Rectal smooth muscle tissue (tissue), 1 donor: Measurements from ENCODE around the gene AGAP1.

Source experiments
- H3K27ac ChIP-seq: one replicate; pipeline ENCODE4 v1.7.0; 2013; ENCODE audit warnings: low read depth, low read length, inconsistent platforms
- H3K27me3 ChIP-seq: one replicate; pipeline ENCODE4 v1.7.0; 2013; ENCODE audit warnings: low read length; ENCODE audit not compliant: control insufficient read depth, insufficient read depth
- H3K36me3 ChIP-seq: one replicate; pipeline ENCODE4 v1.7.0; 2013; ENCODE audit warnings: low read length; ENCODE audit not compliant: control insufficient read depth, insufficient read depth
- H3K4me1 ChIP-seq: one replicate; pipeline ENCODE4 v1.7.0; 2013; ENCODE audit warnings: low read length; ENCODE audit not compliant: control insufficient read depth, insufficient read depth
- H3K4me3 ChIP-seq: one replicate; pipeline ENCODE4 v1.7.0; 2013; ENCODE audit warnings: low read length
- H3K9ac ChIP-seq: one replicate; pipeline ENCODE4 v1.7.0; 2013; ENCODE audit warnings: low read length

Gene AGAP1

DNA sequence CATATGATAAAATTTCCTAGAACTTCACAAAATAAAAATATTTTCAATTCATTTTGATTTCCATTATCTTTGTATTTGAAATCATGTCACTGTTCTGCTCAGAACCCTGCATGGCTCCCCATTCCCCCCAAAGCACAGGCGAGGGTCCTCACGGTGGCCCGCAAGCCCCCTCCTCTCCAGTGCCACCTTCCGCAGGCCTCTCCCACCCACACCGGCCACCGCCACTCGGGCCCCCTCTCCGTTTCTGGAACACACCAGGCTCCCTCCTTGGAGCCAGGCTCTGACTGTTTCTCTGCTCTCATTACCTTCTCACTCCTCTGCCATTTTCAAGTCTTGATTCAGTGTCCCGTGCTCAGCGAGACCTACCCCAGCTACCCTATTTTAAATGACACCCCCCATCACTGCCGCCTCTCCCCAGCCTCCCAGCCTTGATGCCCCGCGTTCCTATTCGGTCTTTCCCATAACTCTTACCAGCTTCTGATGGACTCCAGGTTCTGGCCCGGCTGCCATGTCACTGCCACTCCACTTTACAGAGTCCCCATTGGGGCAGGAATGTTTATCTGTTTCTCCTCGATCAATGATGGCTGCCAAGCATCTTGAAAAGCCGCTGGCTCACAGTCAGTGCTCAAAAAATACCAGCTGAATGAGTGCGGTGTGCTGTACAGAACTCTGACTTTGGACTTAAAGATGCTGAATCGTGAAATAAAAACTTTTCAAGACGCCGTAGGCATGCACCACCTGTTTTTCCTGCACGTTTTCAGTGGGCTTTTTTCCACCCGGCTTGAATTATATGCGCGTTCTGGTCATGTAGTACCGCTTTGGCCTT is 473.3 kb downstream of the AGAP1 start:
- Histone ChIP-seq H3K27ac (no peak overlapping the region), H3K27me3 (no peaks in the 10 kb centered on the region), H3K4me3 (no peak overlapping the region), H3K4me1 (no peaks in the 10 kb centered on the region), H3K9ac (no peak overlapping the region), H3K36me3 (peaks cover 12% of the 10 kb centered on the region)

DNA sequence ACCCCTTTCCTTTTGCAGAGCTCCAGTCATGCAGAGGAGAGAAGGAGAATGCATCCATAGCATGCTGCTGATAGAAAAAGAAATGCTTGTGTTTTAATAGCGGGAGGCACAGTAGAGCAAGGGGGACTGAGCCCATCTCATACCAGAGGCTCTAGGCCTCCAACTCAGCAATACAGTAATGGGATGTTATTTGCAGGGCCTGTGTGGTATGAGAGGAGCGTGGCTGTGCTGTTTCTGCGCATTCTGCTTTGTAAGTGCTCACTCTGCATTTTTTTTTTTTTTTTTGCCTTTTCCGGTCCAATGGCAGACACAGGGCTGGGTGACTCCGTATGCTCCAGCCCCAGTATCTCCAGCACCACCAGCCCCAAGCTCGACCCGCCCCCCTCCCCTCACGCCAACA is 474.3 kb downstream of the AGAP1 start:
- Histone ChIP-seq H3K27ac (no peak overlapping the region), H3K4me3 (no peak overlapping the region), H3K27me3 (no peaks in the 10 kb centered on the region), H3K36me3 (peaks cover 12% of the 10 kb centered on the region), H3K4me1 (no peaks in the 10 kb centered on the region), H3K9ac (no peak overlapping the region)

DNA sequence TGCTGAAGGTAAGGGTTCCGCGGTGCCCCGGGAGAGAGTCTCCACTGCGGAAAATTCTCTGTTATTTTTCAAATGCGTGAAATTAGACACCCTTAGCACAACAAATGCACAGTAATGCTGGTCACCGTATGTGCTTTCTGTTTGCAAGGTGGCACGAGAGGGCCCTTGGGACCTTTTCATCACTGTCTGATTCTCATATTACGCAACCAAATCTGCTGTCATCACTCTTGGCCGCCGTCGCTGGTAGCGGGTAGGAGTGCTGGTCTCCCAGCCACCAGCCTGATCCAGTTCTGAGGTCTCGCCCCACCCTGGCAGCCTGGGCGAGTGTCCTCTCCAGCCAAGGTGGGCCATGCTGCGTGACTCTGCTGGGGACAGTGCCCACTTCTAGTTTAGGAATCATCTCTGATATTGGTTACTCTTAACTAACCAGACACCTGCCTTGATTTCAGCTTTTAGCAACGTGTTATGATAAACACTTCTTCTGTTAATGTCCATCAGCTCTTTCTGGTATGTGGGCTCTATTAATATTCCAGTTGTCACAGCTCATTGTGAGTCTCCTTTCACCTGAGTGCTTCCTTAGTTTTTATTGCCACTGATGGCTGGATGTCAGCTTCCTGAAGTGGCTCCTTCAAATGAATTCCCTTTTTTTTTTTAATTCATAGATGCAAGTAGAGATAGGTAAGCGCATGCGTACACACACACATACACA is 474.9 kb downstream of the AGAP1 start:
- no peaks in the 10 kb centered on the region for H3K27me3 ChIP-seq
- H3K4me3 ChIP-seq = no peak overlapping the region
- peaks cover 12% of the 10 kb centered on the region for H3K36me3 ChIP-seq
- H3K9ac ChIP-seq = no peak overlapping the region
- no peak overlapping the region for H3K27ac ChIP-seq
- H3K4me1 ChIP-seq = no peaks in the 10 kb centered on the region

DNA sequence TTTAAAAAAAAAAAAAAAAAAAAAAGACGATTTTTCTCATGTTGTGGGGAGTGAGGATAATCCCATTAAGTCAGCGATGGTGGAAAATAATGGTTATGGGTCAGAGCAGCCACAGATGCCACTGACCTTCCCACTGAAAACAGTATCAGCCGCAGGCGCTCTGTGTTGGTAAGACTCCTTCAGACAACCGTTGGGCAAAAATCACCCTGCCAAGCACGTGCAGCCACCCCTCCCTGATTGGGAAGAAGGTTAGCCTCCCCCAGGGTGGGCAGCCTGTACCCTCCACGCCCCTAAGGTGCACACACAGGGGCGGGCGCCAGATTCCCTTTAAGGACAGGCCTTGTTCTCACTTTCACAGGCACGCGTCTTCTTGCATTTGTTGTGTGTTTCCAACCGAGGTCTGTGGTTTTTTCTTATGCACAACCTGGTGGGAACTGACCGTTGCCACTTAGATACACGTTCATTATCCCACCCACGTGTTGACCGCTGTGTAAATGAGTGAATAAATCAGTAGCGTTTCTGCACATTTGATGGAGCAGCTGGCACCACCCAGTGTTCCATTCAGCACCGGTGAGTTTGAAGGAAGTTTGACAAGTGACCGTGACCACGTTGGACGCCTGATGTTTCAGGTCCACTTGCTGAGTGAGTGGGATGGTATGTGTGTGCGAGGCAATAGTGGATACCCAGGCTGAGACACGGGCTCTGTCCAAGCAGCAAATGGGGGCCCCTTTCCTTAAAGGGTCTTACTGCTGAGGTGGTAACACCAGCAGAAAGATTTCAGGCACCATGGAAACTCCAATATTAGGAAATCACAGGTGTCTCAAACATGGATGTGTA is 476.6 kb downstream of the AGAP1 start:
- H3K4me3 ChIP-seq = no peak overlapping the region
- peaks cover 12% of the 10 kb centered on the region for H3K36me3 ChIP-seq
- no peak overlapping the region for H3K27ac ChIP-seq
- no peak overlapping the region for H3K9ac ChIP-seq
- H3K4me1 ChIP-seq = no peaks in the 10 kb centered on the region
- H3K27me3 ChIP-seq = no peaks in the 10 kb centered on the region

DNA sequence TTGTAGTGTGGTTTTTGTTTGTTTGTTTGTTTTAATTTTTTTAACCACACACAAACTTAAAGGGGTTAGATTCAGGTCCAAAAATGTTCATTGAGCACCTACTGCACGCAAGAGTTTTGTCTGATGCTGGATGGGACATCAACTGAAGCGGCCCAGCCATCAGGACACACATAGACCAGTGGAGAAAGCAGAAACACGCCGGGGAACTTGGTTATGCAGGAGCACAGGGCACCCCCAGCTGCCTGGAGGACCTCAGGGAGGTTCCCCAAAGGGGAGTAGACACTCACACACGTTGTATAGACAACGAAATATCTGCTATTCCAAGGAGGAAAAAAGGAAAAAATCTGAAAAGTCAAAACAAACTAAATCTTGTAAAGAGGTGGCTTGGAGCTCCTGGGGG is 482.7 kb downstream of the AGAP1 start:
- Histone ChIP-seq H3K27me3 (no peaks in the 10 kb centered on the region), H3K9ac (no peak overlapping the region), H3K27ac (no peak overlapping the region), H3K36me3 (no peaks in the 10 kb centered on the region), H3K4me3 (no peak overlapping the region), H3K4me1 (no peaks in the 10 kb centered on the region)

DNA sequence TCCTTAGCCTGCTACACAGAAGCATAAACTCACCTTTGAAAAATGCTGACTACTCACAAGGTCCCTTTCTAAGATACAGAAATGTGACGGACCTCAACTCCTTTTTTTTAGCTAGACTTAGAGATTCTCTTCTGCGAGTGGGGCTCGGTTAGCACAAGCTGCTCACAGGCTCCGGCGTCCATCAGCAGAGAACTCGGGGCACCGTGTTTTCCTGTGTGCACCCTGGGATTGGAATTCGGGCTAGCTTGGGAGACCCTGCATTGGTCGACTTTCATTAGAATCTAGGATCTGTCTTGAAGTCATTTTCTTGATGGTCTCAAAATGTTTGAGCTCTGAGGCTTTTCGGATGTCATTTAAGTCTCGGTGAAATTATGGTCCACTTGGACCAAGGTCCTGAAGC is 483.1 kb downstream of the AGAP1 start:
- no peaks in the 10 kb centered on the region for H3K36me3 ChIP-seq
- no peaks in the 10 kb centered on the region for H3K4me1 ChIP-seq
- no peaks in the 10 kb centered on the region for H3K27me3 ChIP-seq
- H3K9ac ChIP-seq = no peak overlapping the region
- no peak overlapping the region for H3K4me3 ChIP-seq
- no peak overlapping the region for H3K27ac ChIP-seq

DNA sequence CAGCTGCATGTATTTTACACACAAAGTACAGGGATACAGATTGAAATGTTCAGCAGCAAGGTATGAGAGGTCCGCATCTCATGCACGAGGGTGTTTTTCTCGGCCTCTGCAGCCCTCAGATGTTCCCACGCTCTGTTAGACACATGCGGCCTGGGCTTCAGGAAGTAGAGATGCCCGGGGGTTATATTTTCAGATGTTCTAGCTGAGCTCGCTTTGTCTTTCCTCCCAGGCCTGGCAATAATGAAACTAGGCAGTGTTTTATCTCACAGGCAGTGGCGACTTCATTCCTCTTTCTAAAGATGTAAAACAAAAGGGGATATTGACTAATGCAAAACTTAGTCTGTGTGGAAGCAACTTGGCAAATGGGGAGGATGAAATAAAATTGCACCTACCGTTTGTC is 483.6 kb downstream of the AGAP1 start:
- Histone ChIP-seq H3K4me3 (no peak overlapping the region), H3K27me3 (no peaks in the 10 kb centered on the region), H3K36me3 (no peaks in the 10 kb centered on the region), H3K9ac (no peak overlapping the region), H3K4me1 (no peaks in the 10 kb centered on the region), H3K27ac (no peak overlapping the region)

DNA sequence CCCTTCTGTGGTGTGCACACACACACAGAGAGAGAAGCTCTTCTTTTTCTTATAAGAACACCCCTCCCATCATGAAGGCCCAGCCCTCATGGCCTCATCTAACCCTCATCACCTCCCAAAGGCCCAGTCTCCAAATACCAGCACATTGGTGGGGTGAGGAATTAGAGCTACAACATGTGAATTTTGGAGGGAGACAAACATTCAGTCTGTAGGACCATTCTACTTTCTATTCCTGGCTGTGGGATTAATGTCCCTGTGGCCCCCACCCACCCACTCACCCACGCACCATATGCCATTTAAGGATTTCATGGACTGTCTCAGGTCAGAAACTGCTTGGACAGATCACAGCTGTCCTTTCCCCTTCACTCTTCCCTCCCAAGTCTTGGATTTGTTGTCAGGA is 484.2 kb downstream of the AGAP1 start:
- no peak overlapping the region for H3K27ac ChIP-seq
- H3K4me1 ChIP-seq = no peaks in the 10 kb centered on the region
- no peaks in the 10 kb centered on the region for H3K27me3 ChIP-seq
- no peaks in the 10 kb centered on the region for H3K36me3 ChIP-seq
- H3K9ac ChIP-seq = no peak overlapping the region
- no peak overlapping the region for H3K4me3 ChIP-seq

DNA sequence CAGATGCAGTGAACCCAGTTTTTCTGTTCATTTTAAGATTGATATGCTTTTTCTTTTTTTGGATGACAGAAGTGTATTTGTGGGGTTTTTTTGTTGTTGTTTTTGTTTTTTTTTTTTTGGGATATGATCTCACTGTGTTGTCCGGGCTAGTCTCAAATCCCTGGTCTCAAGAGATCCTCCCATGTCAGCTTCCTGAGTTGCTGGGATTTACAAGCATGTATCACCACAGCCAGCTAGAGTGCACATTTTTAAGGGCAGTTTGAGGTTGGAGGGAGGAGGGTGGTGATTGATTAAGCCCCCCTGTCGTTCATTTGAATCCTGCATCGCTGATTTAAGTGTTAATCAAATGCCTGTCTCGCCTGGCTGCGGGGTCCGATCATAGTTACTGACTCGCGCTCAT is 485.2 kb downstream of the AGAP1 start:
- no peak overlapping the region for H3K9ac ChIP-seq
- no peak overlapping the region for H3K27ac ChIP-seq
- no peaks in the 10 kb centered on the region for H3K36me3 ChIP-seq
- no peak overlapping the region for H3K4me3 ChIP-seq
- no peaks in the 10 kb centered on the region for H3K27me3 ChIP-seq
- no peaks in the 10 kb centered on the region for H3K4me1 ChIP-seq

DNA sequence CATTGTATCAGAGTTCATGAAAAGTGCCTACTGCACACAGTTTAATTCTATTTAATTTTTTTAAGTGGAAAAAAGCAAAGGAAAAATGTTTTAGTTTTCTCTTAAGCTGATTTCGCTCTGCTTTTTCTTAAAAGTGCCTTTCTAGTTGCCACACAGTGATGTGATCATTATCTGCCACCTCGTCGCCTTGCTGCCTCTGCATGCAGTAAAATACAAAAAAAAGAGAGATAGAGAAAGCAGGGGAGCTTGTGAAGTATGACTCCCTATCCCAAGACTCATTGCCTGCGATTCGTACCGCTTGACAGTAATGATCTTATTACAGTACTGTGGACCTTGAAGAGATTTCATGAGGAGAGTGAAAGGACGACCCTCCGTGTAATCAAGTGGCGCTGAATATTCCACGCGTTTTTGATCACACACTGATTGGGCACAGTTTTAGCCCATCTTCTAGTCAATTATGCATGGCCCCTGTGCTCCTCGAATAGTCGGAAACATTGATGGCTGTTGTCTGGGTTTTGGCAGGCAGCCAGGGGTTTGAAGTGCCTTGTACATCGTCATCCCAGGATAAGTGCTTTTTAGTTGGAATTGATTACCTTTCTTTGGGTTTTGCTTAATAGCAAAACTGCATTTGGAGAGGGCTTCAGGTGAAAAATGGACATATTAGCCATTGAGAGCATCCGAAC is 486.1 kb downstream of the AGAP1 start:
- no peaks in the 10 kb centered on the region for H3K4me1 ChIP-seq
- H3K27ac ChIP-seq = no peak overlapping the region
- no peaks in the 10 kb centered on the region for H3K36me3 ChIP-seq
- no peak overlapping the region for H3K9ac ChIP-seq
- H3K4me3 ChIP-seq = no peak overlapping the region
- H3K27me3 ChIP-seq = no peaks in the 10 kb centered on the region

DNA sequence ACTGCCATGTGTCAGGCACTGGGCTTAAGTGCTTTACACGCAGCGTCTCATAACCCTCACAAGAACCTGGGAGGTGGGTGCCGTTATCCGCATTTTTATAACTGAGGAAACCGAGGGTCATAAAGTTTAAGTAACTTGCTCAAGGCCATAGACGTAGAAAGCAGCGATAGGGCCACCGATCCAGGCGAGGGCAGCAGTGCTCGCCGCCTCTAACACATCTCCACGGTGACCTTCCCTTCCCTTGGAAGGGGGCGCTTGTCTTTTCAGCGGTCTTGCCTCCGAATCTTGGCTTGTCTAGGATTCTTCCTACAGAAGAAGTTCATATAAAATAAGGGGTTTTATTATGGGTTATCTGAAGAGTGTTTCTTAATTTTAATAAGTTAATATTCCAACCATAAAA is 487.8 kb downstream of the AGAP1 start:
- Histone ChIP-seq H3K4me3 (no peak overlapping the region), H3K36me3 (no peaks in the 10 kb centered on the region)

DNA sequence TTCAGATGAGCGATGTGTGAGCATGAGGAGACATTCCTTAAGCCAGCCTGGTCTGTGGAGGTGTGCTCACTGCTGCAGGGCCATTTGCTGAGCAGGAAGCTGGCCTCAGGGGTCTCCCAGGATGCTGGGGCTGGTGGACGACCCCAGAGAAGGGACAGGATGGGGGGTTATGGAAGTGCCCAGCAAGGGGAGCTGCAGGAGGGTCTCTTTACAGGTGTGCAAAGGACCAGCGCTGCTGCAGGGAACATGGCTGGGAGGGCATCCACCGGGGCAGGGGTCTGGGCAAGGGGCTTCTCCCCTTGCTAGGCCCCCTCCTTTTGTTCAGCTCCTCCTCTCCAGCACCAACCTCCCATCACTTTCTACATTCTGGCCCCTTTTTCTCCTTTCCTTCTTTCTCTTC is 489.2 kb downstream of the AGAP1 start:
- Histone ChIP-seq H3K9ac (no peak overlapping the region), H3K4me1 (no peaks in the 10 kb centered on the region), H3K36me3 (no peaks in the 10 kb centered on the region), H3K27ac (no peak overlapping the region), H3K4me3 (no peak overlapping the region), H3K27me3 (no peaks in the 10 kb centered on the region)

More for the DNA sequence above, 487.8 kb downstream of the AGAP1 start:
- Histone ChIP-seq H3K27ac (no peak overlapping the region), H3K4me1 (no peaks in the 10 kb centered on the region), H3K27me3 (no peaks in the 10 kb centered on the region), H3K9ac (no peak overlapping the region)
